ENCODE data around the gene PHACTR4.
"Not testable (repeated sequence)": the region's sequence is repeated elsewhere in the genome, so short reads cannot be mapped to it uniquely, and the experiment has no call there.

- TF ChIP-seq HMGXB3 (CRISPR knock-in tag; IDR thresholded peaks at IDR 0.05; ENCODE audit: borderline replicate concordance); SIN3A (IDR thresholded peaks at IDR 0.05; ENCODE audit: borderline replicate concordance, low read depth, low read length); ZNF414 (CRISPR knock-in tag; IDR thresholded peaks at IDR 0.05); ZNF609 (CRISPR knock-in tag; IDR thresholded peaks at IDR 0.05; ENCODE audit: borderline replicate concordance); ZBTB40 (IDR thresholded peaks at IDR 0.05); ZBTB40 (CRISPR knock-in tag; IDR thresholded peaks at IDR 0.05); CTCF (CRISPR knock-in tag; IDR thresholded peaks at IDR 0.05); TFAP4 (IDR thresholded peaks at IDR 0.05; ENCODE audit: borderline replicate concordance, low read depth); ZZZ3 (CRISPR knock-in tag; IDR thresholded peaks at IDR 0.05; ENCODE audit: borderline replicate concordance); JDP2 (CRISPR knock-in tag; IDR thresholded peaks at IDR 0.05; ENCODE audit: borderline replicate concordance): not testable (repeated sequence)
Measured at GRCh38 chr1:28375598-28375997, 6.1 kb downstream of the PHACTR4 start.
